GM23338 (cell line): ENCODE measurements around the gene ACHE. TPM values are rescaled to one million over a fixed set of nuclear protein-coding genes. Genes with fewer than 3 reads are reported as not detected.
"Not testable (repeated sequence)": the region's sequence is repeated elsewhere in the genome, so short reads cannot be mapped to it uniquely, and the experiment has no call there.

Experiments used
- ATAC-seq: fragments of 200-7000 bp; cut with Tn5 transposase; 3 replicates; pipeline ENCODE4 v1.9.1; 2020
- DNase-seq: peaks from one replicate; pipeline ENCODE4 v3.0.0-alpha.2; 2015; ENCODE audit warnings: low spot score
- H2AFZ ChIP-seq: fragments of 200-600 bp; sonication (generic); 2 replicates; pipeline ENCODE4 v1.8.0; 2016; ENCODE audit warnings: antibody characterized with exemption, mild to moderate bottlenecking, moderate library complexity
- H3F3A ChIP-seq: fragments of 200-600 bp; sonication (generic); replicated peaks from 2 replicates; pipeline ENCODE4 v1.8.0; 2017; ENCODE audit warnings: antibody characterized with exemption, mixed run types, low read depth
- H3K27ac ChIP-seq: fragments of 200-600 bp; sonication (generic); 2 replicates; pipeline ENCODE4 v1.6.1; 2016; ENCODE audit warnings: low read depth
- H3K27me3 ChIP-seq: fragments of 200-600 bp; sonication (generic); 2 replicates; pipeline ENCODE4 v1.8.0; 2016; ENCODE audit warnings: mild to moderate bottlenecking, mixed run types, moderate library complexity; ENCODE audit not compliant: insufficient read depth
- H3K36me3 ChIP-seq: fragments of 200-600 bp; sonication (generic); 2 replicates; pipeline ENCODE4 v1.8.0; 2016; ENCODE audit warnings: mild to moderate bottlenecking; ENCODE audit not compliant: insufficient read depth
- H3K4me1 ChIP-seq: fragments of 200-600 bp; sonication (generic); 2 replicates; pipeline ENCODE4 v1.8.0; 2016; ENCODE audit warnings: mild to moderate bottlenecking, moderate library complexity; ENCODE audit not compliant: insufficient read depth
- H3K4me2 ChIP-seq: fragments of 200-600 bp; sonication (generic); 2 replicates; pipeline ENCODE4 v1.7.1; 2017; ENCODE audit warnings: mixed run types
- H3K4me3 ChIP-seq: fragments of 200-600 bp; sonication (generic); 2 replicates; pipeline ENCODE4 v1.6.1; 2016; ENCODE audit warnings: mixed run types
- H3K79me2 ChIP-seq: fragments of 200-600 bp; sonication (generic); replicated peaks from 2 replicates; pipeline ENCODE4 v1.8.0; 2017; ENCODE audit warnings: mild to moderate bottlenecking; ENCODE audit not compliant: insufficient read depth
- H3K9me2 ChIP-seq: fragments of 200-600 bp; sonication (generic); 2 replicates; pipeline ENCODE4 v1.8.0; 2017; ENCODE audit not compliant: insufficient read depth
- H4K20me1 ChIP-seq: fragments of 200-600 bp; sonication (generic); replicated peaks from 2 replicates; pipeline ENCODE4 v1.8.0; 2017; ENCODE audit warnings: mild to moderate bottlenecking; ENCODE audit not compliant: insufficient read depth
- H3K27ac Mint-ChIP-seq: 2 replicates; pipeline ENCODE4 v1.8.0; 2020; ENCODE audit warnings: inconsistent platforms, mild to moderate bottlenecking, moderate library complexity, mixed read lengths
- H3K27me3 Mint-ChIP-seq: 3 replicates; pipeline ENCODE4 v1.8.0; 2022; ENCODE audit warnings: low read depth, mild to moderate bottlenecking, moderate library complexity, mixed read lengths, inconsistent platforms; ENCODE audit not compliant: insufficient read depth, poor library complexity
- H3K36me3 Mint-ChIP-seq: 3 replicates; pipeline ENCODE4 v1.8.0; 2021; ENCODE audit warnings: low read depth, mild to moderate bottlenecking, inconsistent platforms, moderate library complexity, mixed read lengths
- H3K4me1 Mint-ChIP-seq: 3 replicates; pipeline ENCODE4 v1.8.0; 2020; ENCODE audit warnings: mild to moderate bottlenecking, inconsistent platforms, mixed read lengths
- H3K4me3 Mint-ChIP-seq: 3 replicates; pipeline ENCODE4 v1.8.0; 2021; ENCODE audit warnings: moderate library complexity, mild to moderate bottlenecking, inconsistent platforms, mixed read lengths
- H3K9me3 Mint-ChIP-seq: 3 replicates; pipeline ENCODE4 v1.8.0; 2020; ENCODE audit warnings: moderate library complexity, mild to moderate bottlenecking, inconsistent platforms, mixed read lengths
- CTCF ChIP-seq, 2 experiments: fragments of 200-600 bp in 1 of 2; sonication (generic) in 1 of 2; conservative IDR thresholded peaks; 2 replicates each; pipeline versions ENCODE4 v1.5.1 to v1.6.1; 2016 to 2017; ENCODE audit warnings: antibody characterized with exemption in 2 of 2, low read depth in 2 of 2, mild to moderate bottlenecking in 2 of 2, moderate library complexity in 1 of 2
- EZH2 ChIP-seq: fragments of 200-600 bp; sonication (generic); IDR thresholded peaks from one replicate; pipeline ENCODE4 v1.8.0; 2017; ENCODE audit warnings: antibody characterized with exemption, mild to moderate bottlenecking, low read depth; ENCODE audit not compliant: unreplicated experiment
- EZH2phosphoT487 ChIP-seq: fragments of 200-600 bp; sonication (generic); IDR thresholded peaks from one replicate; pipeline ENCODE4 v1.8.1; 2018; ENCODE audit warnings: antibody characterized with exemption; ENCODE audit not compliant: unreplicated experiment
- JUNB ChIP-seq: IDR thresholded peaks from one replicate; pipeline ENCODE4 v1.6.1; 2016; ENCODE audit warnings: antibody characterized with exemption; ENCODE audit not compliant: unreplicated experiment
- NANOG ChIP-seq: IDR thresholded peaks from 2 replicates; pipeline ENCODE4 v1.6.1; 2016; ENCODE audit warnings: antibody characterized with exemption, borderline replicate concordance
- POLR2AphosphoS5 ChIP-seq: IDR thresholded peaks from 2 replicates; pipeline ENCODE4 v1.6.1; 2016; ENCODE audit warnings: antibody characterized with exemption, low read depth
- REST ChIP-seq: IDR thresholded peaks from one replicate; pipeline ENCODE4 v1.6.1; 2018; ENCODE audit warnings: antibody characterized with exemption; ENCODE audit not compliant: unreplicated experiment
- STAT1 ChIP-seq: IDR thresholded peaks from one replicate; pipeline ENCODE4 v1.6.1; 2016; ENCODE audit warnings: antibody characterized with exemption; ENCODE audit not compliant: unreplicated experiment
- ZNF114 ChIP-seq: fragments of 250-450 bp; sonication (Bioruptor Pico); IDR thresholded peaks from 2 replicates; pipeline ENCODE4 v1.5.0; 2020; ENCODE audit warnings: mild to moderate bottlenecking, moderate library complexity
- ZNF331 ChIP-seq: fragments of 250-450 bp; sonication (Bioruptor Pico); IDR thresholded peaks from 2 replicates; pipeline ENCODE4 v1.5.0; 2020; ENCODE audit warnings: low read depth, mild to moderate bottlenecking, moderate library complexity
- polyA plus RNA-seq: library from polyadenylated mRNA; unstranded; fragments of >200 nt; fragmentation: Nextera tagmentation; extraction: Ambion mirVana; gene quantifications from 2 replicates; pipeline ENCODE4 v1.2.1, GENCODE V29; 2016
- total RNA-seq: library from RNA; depleted of rRNA; stranded (reverse); fragments of >200 nt; shearing (Covaris generic); gene quantifications from 2 replicates; pipeline ENCODE4 v1.2.3, GENCODE V29; 2014

ACHE gene
- total and polyA plus RNA-seq, 2 experiments from 2014 or later, result 3.6 to 3.7 TPM

- TF ChIP-seq CTCF (conservative IDR thresholded peaks at IDR 0.05; ENCODE audit: low read depth in 2 of 2) (no peak), NANOG (no peak), JUNB (no peak), EZH2phosphoT487 (no peak), ZNF331 (no peak), REST (no peak), ZNF114 (CRISPR knock-in tag) (no peak), STAT1 (no peak), EZH2 (no peak), POLR2AphosphoS5 (no peak)
These were observed 15.8 kb upstream of the ACHE start (continued) for GRCh38 chr7:100911484-100911883.

- ATAC-seq, H3K9me3 Mint-ChIP-seq, H3K27ac ChIP-seq, H4K20me1 ChIP-seq, H3K27me3 Mint-ChIP-seq, H3K4me1 Mint-ChIP-seq, H3K27me3 ChIP-seq, H3K4me3 Mint-ChIP-seq, H3K4me3 ChIP-seq, H3F3A ChIP-seq, H2AFZ ChIP-seq, H3K36me3 Mint-ChIP-seq, H3K4me2 ChIP-seq, H3K27ac Mint-ChIP-seq, H3K36me3 ChIP-seq, DNase-seq, H3K4me1 ChIP-seq, H3K9me2 ChIP-seq, H3K79me2 ChIP-seq: not testable (repeated sequence)
These were observed 14.8 kb upstream of the ACHE start for GRCh38 chr7:100910443-100910842.

GRCh38 chr7:100908512-100908911 lies 12.8 kb upstream of the ACHE start:
- H3K4me1 Mint-ChIP-seq, result no peaks in the 10 kb centered on the region
- Histone ChIP-seq H3K9me2 (no peaks in the 10 kb centered on the region), H2AFZ (no peak overlapping the region), H3F3A (no peaks in the 10 kb centered on the region), H3K4me3 (no peak overlapping the region), H3K27ac (no peak overlapping the region), H3K36me3 (no peaks in the 10 kb centered on the region), H3K4me1 (no peaks in the 10 kb centered on the region), H3K79me2 (no peaks in the 10 kb centered on the region), H3K27me3 (no peaks in the 10 kb centered on the region), H3K4me2 (no peak overlapping the region), H4K20me1 (no peaks in the 10 kb centered on the region)
- H3K4me3 Mint-ChIP-seq, result no peak overlapping the region
- no peak for TF ChIP-seq EZH2phosphoT487
- no peak for DNase-seq
- peaks cover 4% of the 10 kb centered on the region; the same call in 1 of the 3 replicates for H3K9me3 Mint-ChIP-seq
- H3K27ac Mint-ChIP-seq, result no peak overlapping the region
- H3K27me3 Mint-ChIP-seq, result peaks cover 6% of the 10 kb centered on the region
- no peaks in the 10 kb centered on the region; the same call in 2 of the 3 replicates for H3K36me3 Mint-ChIP-seq
- no peak for ATAC-seq
